Stimulated activated CD4-positive, alpha-beta T cell treated with anti-CD3 and anti-CD28 coated beads, Interleukin-15, amount 100 ng/mL, for 24 hours (primary cell): ENCODE measurements around the gene COBL.
"Not testable (repeated sequence)": the region's sequence is repeated elsewhere in the genome, so short reads cannot be mapped to it uniquely, and the experiment has no call there.

Experiments
- DNase-seq: peaks from one replicate; pipeline ENCODE4 v3.0.0-alpha.2; 2020

COBL gene

GRCh38 chr7:51229620-51230323, 86.8 kb downstream of the COBL start:
- DNase-seq = no peak

GRCh38 chr7:51229106-51229537, 87.5 kb downstream of the COBL start:
- DNase-seq = no peak

GRCh38 chr7:51228386-51228958, 88.1 kb downstream of the COBL start:
- no peak for DNase-seq

- no peak for DNase-seq
Measured at GRCh38 chr7:51227861-51228260, 88.7 kb downstream of the COBL start.

- DNase-seq = no peak
Measured at GRCh38 chr7:51226916-51227535, 89.6 kb downstream of the COBL start.

GRCh38 chr7:51226063-51226755, 90.4 kb downstream of the COBL start:
- DNase-seq = no peak

- no peak for DNase-seq
Measured at GRCh38 chr7:51224811-51225595, 91.6 kb downstream of the COBL start.

- no peak for DNase-seq
Measured at GRCh38 chr7:51223505-51223904, 93.1 kb downstream of the COBL start.

- no peak for DNase-seq
Measured at GRCh38 chr7:51222916-51223315, 93.7 kb downstream of the COBL start.

GRCh38 chr7:51220226-51220625, 96.4 kb downstream of the COBL start:
- no peak for DNase-seq

GRCh38 chr7:51219261-51219988, 97.2 kb downstream of the COBL start:
- no peak for DNase-seq

GRCh38 chr7:51217804-51218203, 98.8 kb downstream of the COBL start:
- DNase-seq = no peak

GRCh38 chr7:51214098-51214497, 102.5 kb downstream of the COBL start:
- DNase-seq = no peak

- no peak for DNase-seq
Measured at GRCh38 chr7:51213618-51214017, 103.0 kb downstream of the COBL start.

- DNase-seq = no peak
Measured at GRCh38 chr7:51210766-51211165, 105.8 kb downstream of the COBL start.

GRCh38 chr7:51209426-51209825, 107.2 kb downstream of the COBL start:
- no peak for DNase-seq

GRCh38 chr7:51208125-51208524, 108.5 kb downstream of the COBL start:
- not testable (repeated sequence) for DNase-seq

- DNase-seq = no peak
Measured at GRCh38 chr7:51198654-51199053, 118.0 kb downstream of the COBL start.

GRCh38 chr7:51190969-51191368, 125.6 kb downstream of the COBL start:
- no peak for DNase-seq

GRCh38 chr7:51189777-51190176, 126.8 kb downstream of the COBL start:
- no peak for DNase-seq

GRCh38 chr7:51188987-51189386, 127.6 kb downstream of the COBL start:
- DNase-seq = no peak

GRCh38 chr7:51187941-51188340, 128.7 kb downstream of the COBL start:
- no peak for DNase-seq
